Activated naive CD4-positive, alpha-beta T cell treated with anti-CD3 and anti-CD28 coated beads for 36 hours (primary cell): ENCODE measurements around the gene PSMD13. TPM values are rescaled to one million over a fixed set of nuclear protein-coding genes. Genes with fewer than 3 reads are reported as not detected.

ENCODE experiments used
- CTCF ChIA-PET: fragments of 350-600 bp; sonication (Branson Sonifier 250); formaldehyde crosslinking; loops from one replicate; lab custom pipeline; 2021; ENCODE audit warnings: antibody characterized with exemption; lab: Charles Lee
- DNase-seq: peaks from one replicate; pipeline ENCODE4 v3.0.0-alpha.2; 2020
- H3K27ac Mint-ChIP-seq: one replicate; pipeline ENCODE4 v1.8.0; 2021; ENCODE audit warnings: mild to moderate bottlenecking, mixed read lengths
- H3K27me3 Mint-ChIP-seq: one replicate; pipeline ENCODE4 v1.8.0; 2021; ENCODE audit warnings: low read depth, mixed read lengths
- H3K36me3 Mint-ChIP-seq: one replicate; pipeline ENCODE4 v1.8.0; 2021; ENCODE audit warnings: low read depth, mixed read lengths
- H3K4me1 Mint-ChIP-seq: one replicate; pipeline ENCODE4 v1.8.0; 2021; ENCODE audit warnings: low read depth, mixed read lengths
- H3K4me3 Mint-ChIP-seq: one replicate; pipeline ENCODE4 v1.8.0; 2021; ENCODE audit warnings: mild to moderate bottlenecking, moderate library complexity, mixed read lengths
- H3K9me3 Mint-ChIP-seq: one replicate; pipeline ENCODE4 v1.8.0; 2021; ENCODE audit warnings: mixed read lengths
- intact Hi-C: fragments of 100-400 bp; cut with micrococcal nuclease; formaldehyde crosslinking; loops from one replicate; pipeline ENCODE4 v1.15.1; 2023
- total RNA-seq, 2 experiments: library from RNA; stranded (reverse); gene quantifications; one replicate each; pipeline ENCODE4 v1.2.3, GENCODE V29; 2021

The PSMD13 gene
- total RNA-seq, 2 experiments from 2014 or later: 206 to 210 TPM

DNA sequence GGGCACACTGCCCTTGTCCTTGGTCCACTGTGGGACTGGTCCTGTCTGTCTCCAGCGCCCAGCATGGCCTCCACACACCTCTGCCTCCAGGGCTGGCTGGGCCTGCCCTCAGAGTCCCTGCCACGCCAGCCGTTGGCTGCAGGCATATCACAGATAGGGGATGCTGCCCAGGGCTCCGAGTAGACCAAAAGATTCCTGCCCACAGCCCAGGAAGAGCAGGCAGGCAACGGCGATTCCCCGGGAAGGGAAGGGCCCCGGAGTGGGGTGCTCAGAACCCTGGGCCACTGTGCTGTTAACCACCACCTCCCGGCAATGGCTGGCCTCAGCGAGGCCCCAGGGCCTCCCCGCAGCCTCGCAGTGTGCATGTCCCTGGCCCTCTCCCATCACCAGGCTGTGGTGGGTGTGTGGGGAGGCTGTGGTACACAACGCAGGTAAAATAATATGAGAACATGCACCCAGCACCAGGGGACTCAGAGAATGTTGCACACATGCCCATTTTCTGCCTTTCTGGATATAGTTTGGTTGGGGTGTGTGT, 60.3 kb downstream of the PSMD13 start:
- no peaks in the 10 kb centered on the region for H3K36me3 Mint-ChIP-seq
- no peak for DNase-seq
- H3K4me1 Mint-ChIP-seq: peaks cover 18% of the 10 kb centered on the region
- H3K27ac Mint-ChIP-seq: no peak overlapping the region
- CTCF ChIA-PET: no interaction called here
- no peaks in the 10 kb centered on the region for H3K9me3 Mint-ChIP-seq
- H3K27me3 Mint-ChIP-seq: peaks cover 8% of the 10 kb centered on the region
- intact Hi-C loops: no loop called here
- no peak overlapping the region for H3K4me3 Mint-ChIP-seq

DNA sequence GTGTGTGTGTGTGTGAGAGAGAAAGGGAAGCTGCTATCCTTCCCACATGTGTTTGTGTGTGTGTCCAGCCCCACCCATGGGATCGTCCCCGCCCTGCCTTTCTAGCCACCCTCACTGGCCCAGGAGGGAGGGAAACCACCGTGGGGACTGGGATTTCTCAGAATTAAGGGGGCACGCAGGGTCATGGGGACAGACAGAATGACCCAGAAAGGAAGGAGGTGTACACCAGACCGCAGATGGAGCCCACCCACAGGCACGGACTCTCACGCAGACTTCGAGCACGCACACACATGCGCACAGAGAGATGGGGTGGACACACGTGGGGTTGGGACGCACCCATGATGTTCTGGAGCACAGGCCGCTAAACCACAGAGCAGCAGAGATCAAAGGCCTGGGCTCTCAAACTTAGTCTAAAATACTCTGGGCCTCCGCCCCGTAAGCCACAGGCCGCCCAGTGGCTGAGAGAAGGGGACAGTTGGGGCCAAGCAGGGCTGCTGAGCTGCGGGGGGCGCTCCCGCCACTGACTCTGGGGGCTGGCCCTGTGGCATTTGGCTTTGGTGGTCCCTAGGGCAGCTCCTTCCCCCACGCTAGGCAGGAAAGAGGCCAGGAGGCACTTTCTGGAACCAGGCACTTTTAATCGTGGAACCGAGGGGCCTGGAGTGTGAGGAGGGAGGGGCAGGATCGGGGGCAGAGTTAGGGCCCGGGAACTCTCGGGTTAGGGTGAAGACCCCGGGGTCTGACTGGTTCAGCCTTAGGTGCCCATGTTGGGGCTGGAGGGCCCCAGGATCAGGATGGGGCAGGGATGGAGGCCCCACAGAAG, 61.0 kb downstream of the PSMD13 start:
- peaks cover 23% of the 10 kb centered on the region for H3K4me1 Mint-ChIP-seq
- DNase-seq: no peak
- no peaks in the 10 kb centered on the region for H3K9me3 Mint-ChIP-seq
- no peak overlapping the region for H3K4me3 Mint-ChIP-seq
- CTCF ChIA-PET: no interaction called here
- H3K27me3 Mint-ChIP-seq: peaks cover 8% of the 10 kb centered on the region
- no peak overlapping the region for H3K27ac Mint-ChIP-seq
- intact Hi-C loops: no loop called here
- no peaks in the 10 kb centered on the region for H3K36me3 Mint-ChIP-seq

DNA sequence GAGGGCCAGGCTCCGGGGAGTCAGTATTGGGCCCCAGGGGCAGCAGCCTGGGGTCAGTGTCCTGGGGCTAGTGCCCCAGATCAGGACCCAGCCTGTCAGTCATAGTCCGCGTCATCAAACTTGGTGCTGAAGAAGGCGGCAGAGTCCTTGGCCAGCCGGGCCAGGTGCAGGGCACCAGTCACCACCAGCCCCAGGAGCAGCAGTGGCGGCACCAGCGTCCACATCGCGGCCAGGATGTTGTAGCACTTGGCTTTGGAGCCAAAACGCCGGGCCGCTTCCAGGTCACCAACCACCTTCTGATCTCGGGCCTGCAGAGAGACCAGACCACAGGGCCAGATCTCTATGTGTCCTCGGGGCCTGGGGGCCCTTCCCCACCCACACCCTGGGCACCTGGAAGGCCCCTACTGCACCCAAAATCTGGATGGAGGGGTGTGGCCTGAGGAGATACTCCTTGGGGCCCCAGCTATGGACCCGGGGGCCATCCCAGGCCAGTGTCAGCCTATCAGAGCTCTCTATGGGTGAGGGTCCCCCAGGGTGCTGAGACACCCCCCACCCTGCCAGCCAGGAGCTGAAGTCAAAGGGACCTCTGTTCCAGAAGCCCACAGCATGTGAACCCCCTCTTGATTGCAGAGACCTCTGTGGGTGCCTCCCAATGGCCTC, 61.8 kb downstream of the PSMD13 start:
- peaks cover 8% of the 10 kb centered on the region for H3K27me3 Mint-ChIP-seq
- no peaks in the 10 kb centered on the region for H3K36me3 Mint-ChIP-seq
- H3K9me3 Mint-ChIP-seq: no peaks in the 10 kb centered on the region
- intact Hi-C loops: no loop called here
- H3K4me1 Mint-ChIP-seq: peaks cover 29% of the 10 kb centered on the region
- DNase-seq: no peak
- no peak overlapping the region for H3K4me3 Mint-ChIP-seq
- H3K27ac Mint-ChIP-seq: no peak overlapping the region
- CTCF ChIA-PET: interaction anchor here (0.5 kb wide), 1 partner anchor 54 kb away, joined by 3 read pairs; no protein-coding TSS in a partner anchor

DNA sequence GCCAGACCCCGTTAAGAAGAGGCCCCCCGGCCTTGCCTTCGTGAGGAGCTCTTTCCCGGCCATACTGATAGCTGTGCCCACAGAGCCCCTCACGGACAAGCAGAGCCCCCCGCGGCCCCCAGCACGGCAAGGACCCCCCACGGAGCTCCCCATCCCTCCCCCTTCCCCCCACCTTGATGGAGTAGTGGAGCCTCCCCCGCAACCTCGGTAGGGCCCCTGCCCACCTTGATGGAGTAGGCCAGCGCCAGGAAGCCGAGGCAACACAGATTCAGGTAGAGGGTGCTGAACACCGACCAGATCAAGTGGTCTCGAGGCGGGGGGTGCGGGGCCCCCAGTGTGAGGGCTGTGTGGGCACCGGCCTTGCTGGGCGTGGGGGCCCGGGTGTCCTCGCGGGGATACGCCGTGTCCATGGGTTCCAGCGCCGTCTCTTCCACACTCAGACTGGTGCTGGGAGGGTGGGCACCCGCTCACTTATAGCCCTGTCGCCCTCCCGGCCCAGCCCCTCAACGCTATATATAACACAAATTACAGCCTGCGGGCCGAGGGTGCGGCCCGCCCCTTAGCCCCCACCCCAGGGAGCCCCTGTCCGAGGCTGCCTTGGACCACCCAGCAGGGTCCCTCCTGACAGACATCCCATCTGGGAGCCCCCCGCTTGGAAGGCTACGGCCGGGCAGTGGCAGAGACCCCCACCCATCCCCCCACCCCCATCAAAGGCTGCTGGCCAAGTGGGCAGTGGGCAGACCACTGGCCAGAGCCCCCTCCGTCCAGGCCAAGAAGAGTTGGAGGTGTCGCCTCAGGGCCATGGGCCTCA, 62.5 kb downstream of the PSMD13 start, which contains the start of gene IFITM5:
Gene IFITM5 (minus strand): TSS at position 446 of the 811 bp plus-strand sequence. CDS start 36 bp downstream, at position 410.
- no peak within 1 kb of the TSS for H3K27ac Mint-ChIP-seq
- no peak for DNase-seq

DNA sequence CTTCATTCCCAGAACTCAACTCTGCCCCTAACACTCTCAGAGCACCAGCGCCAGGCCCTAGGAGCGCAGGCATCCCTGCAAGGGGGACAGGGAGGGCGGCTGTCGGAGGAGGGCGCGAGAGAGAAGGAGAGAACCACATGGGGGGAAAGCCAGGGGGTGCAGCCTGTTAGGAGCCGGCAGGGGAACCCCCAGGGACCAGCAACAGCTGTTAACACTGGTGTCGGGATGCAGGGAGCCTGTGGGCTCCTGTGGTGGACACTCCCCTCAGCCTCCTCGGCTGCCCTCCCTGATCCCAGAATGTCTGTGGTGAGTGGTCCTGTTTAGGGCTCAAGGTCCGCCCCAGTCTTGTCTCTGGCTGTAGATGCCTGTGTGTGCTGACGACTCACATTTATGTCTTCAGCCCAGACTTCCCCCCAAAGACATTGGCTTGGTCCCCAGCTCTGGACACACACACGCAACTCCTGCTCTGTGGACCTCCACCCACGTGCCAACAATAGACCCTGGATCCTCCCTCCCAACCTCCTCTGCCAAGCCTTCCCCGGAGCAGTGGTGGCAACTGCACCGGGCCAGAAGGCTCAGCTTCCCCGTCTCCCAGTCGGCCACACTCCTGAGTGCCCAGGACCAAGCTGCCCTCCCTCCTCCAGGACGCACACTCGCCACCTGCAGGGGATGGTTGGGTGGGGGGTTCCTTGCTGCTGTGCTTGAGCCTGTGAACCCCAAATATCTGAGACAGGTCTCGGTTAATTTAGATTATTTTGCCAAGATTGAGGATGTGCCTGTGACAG, 63.4 kb downstream of the PSMD13 start:
- intact Hi-C loops: loop anchor here (10.0 kb wide), 1 partner anchor 425 kb away; no protein-coding TSS in a partner anchor
- no peak overlapping the region for H3K27ac Mint-ChIP-seq
- H3K27me3 Mint-ChIP-seq: peaks cover 8% of the 10 kb centered on the region
- no peak for DNase-seq
- CTCF ChIA-PET: interaction anchor here (0.6 to 1.3 kb wide), 3 partner anchors 49 to 62 kb away, joined by 3 to 6 read pairs (median 4); no protein-coding TSS in a partner anchor
- H3K9me3 Mint-ChIP-seq: no peaks in the 10 kb centered on the region
- H3K4me1 Mint-ChIP-seq: peaks cover 34% of the 10 kb centered on the region
- H3K36me3 Mint-ChIP-seq: no peaks in the 10 kb centered on the region
- no peak overlapping the region for H3K4me3 Mint-ChIP-seq

More for the DNA sequence above, 62.5 kb downstream of the PSMD13 start, which contains the start of gene IFITM5:
- Mint-ChIP-seq H3K4me3 (no peak within 1 kb of the TSS), H3K4me1 (peaks cover 32% of the 10 kb centered on the region), H3K9me3 (no peaks in the 10 kb centered on the region), H3K27me3 (peaks cover 8% of the 10 kb centered on the region), H3K36me3 (no peaks in the 10 kb centered on the region)
- intact Hi-C loops: no loop called here
- CTCF ChIA-PET: interaction anchor here (0.6 to 1.3 kb wide), 2 partner anchors 48 to 61 kb away, joined by 3 to 6 read pairs; no protein-coding TSS in a partner anchor

Other genes with a start within 250 kb of the PSMD13 start
- not detected for gene SCGB1C1, start 43.9 kb upstream of the PSMD13 start, total RNA-seq
- gene BET1L, start 29.6 kb upstream of the PSMD13 start, total RNA-seq: 10 to 100 TPM; 50.4 to 51.6 TPM
- 10 to 100 TPM; 74.9 to 85.0 TPM for gene RIC8A, start 29.3 kb upstream of the PSMD13 start, total RNA-seq
- gene SIRT3, start 634 bp upstream of the PSMD13 start, total RNA-seq: 10 to 100 TPM; 16.1 to 20.1 TPM
- gene NLRP6, start 41.4 kb downstream of the PSMD13 start, total RNA-seq: 1 to 10 TPM; 1.2 to 1.5 TPM
- 100 to 1,000 TPM in 1 of 2 experiments, 10 to 100 TPM in 1; 99.6 to 101 TPM for gene PGGHG, start 52.1 kb downstream of the PSMD13 start, total RNA-seq
- not detected for gene IFITM5, start 62.5 kb downstream of the PSMD13 start, total RNA-seq
- 100 to 1,000 TPM; 760 to 802 TPM for gene IFITM2, start 70.8 kb downstream of the PSMD13 start, total RNA-seq
- gene IFITM1, start 77.1 kb downstream of the PSMD13 start, total RNA-seq: 100 to 1,000 TPM; 359 to 378 TPM
- gene IFITM3, start 83.9 kb downstream of the PSMD13 start, total RNA-seq: 10 to 100 TPM; 54.5 to 56.6 TPM
- 1 to 10 TPM; 4.1 to 5.2 TPM for gene B4GALNT4, start 132.5 kb downstream of the PSMD13 start, total RNA-seq
- gene PKP3, start 157.2 kb downstream of the PSMD13 start, total RNA-seq: not detected
- gene SIGIRR, start 178.0 kb downstream of the PSMD13 start, total RNA-seq: 10 to 100 TPM; 38.0 to 38.8 TPM
- 10 to 100 TPM; 28.9 to 31.0 TPM for gene ANO9, start 205.0 kb downstream of the PSMD13 start, total RNA-seq
- gene PTDSS2, start 213.3 kb downstream of the PSMD13 start, total RNA-seq: 10 to 100 TPM; 12.1 to 15.0 TPM